Activated CD4-positive, alpha-beta T cell treated with anti-CD3 and anti-CD28 coated beads, Interleukin-2, amount 50 U/mL, for 24 hours (primary cell): ENCODE measurements around the gene SERPINA1.

ENCODE experiments used
- DNase-seq, 2 donors: peaks; one replicate each; pipeline ENCODE4 v3.0.0-alpha.2; 2020; ENCODE audit warnings: low read depth in 1 of 2, low spot score in 1 of 2

SERPINA1 gene

GRCh38 chr14:94349276-94349675 is 39.1 kb downstream of the SERPINA1 start:
- no peak for DNase-seq

- no peak for DNase-seq
Measured at GRCh38 chr14:94348836-94349235, 39.6 kb downstream of the SERPINA1 start.

- no peak for DNase-seq
Measured at GRCh38 chr14:94346841-94347240, 41.6 kb downstream of the SERPINA1 start.

- DNase-seq, result peak; percentile 31 to 58
Measured at GRCh38 chr14:94346065-94346786, 42.2 kb downstream of the SERPINA1 start.

GRCh38 chr14:94345344-94346064 is 42.9 kb downstream of the SERPINA1 start:
- DNase-seq, result no peak

- no peak for DNase-seq
Measured at GRCh38 chr14:94344389-94344788, 44.0 kb downstream of the SERPINA1 start.

- DNase-seq, result no peak
Measured at GRCh38 chr14:94343238-94344005, 45.0 kb downstream of the SERPINA1 start.

GRCh38 chr14:94342334-94342934 is 46.0 kb downstream of the SERPINA1 start:
- no peak for DNase-seq

GRCh38 chr14:94341656-94342333 is 46.6 kb downstream of the SERPINA1 start:
- DNase-seq, result no peak

GRCh38 chr14:94340533-94340932 is 47.9 kb downstream of the SERPINA1 start:
- DNase-seq, result no peak

GRCh38 chr14:94338023-94338422 is 50.4 kb downstream of the SERPINA1 start:
- no peak for DNase-seq

GRCh38 chr14:94337274-94337673 is 51.1 kb downstream of the SERPINA1 start:
- no peak for DNase-seq

GRCh38 chr14:94334872-94335271 is 53.5 kb downstream of the SERPINA1 start:
- no peak for DNase-seq

GRCh38 chr14:94332587-94332986 is 55.8 kb downstream of the SERPINA1 start:
- no peak for DNase-seq

- DNase-seq, result no peak
Measured at GRCh38 chr14:94332063-94332583, 56.3 kb downstream of the SERPINA1 start.

- no peak for DNase-seq
Measured at GRCh38 chr14:94331462-94331861, 56.9 kb downstream of the SERPINA1 start.

- DNase-seq, result no peak
Measured at GRCh38 chr14:94330857-94331256, 57.5 kb downstream of the SERPINA1 start.

GRCh38 chr14:94330432-94330831 is 58.0 kb downstream of the SERPINA1 start:
- DNase-seq, result no peak

GRCh38 chr14:94329857-94330256 is 58.5 kb downstream of the SERPINA1 start:
- no peak for DNase-seq

GRCh38 chr14:94328196-94328595 is 60.2 kb downstream of the SERPINA1 start:
- no peak for DNase-seq
